Measurements from ENCODE around the gene SSTR5. TPM values are rescaled to one million over a fixed set of nuclear protein-coding genes. Genes with fewer than 3 reads are reported as not detected.
A peak's percentile ranks its signal among the peaks of the same experiment; 100 is the strongest.

The SSTR5 gene
- total RNA-seq, 6 donors from 2014 or later, result not detected

- DNase-seq, result peak in 1 of 2 donors; percentile 75
- ATAC-seq (ENCODE audit: low FRiP score in 2 of 2), result no peak
- Histone ChIP-seq H3K4me3 (no peak overlapping the region), H3K4me1 (no peaks in the 10 kb centered on the region), H3K36me3 (no peaks in the 10 kb centered on the region), H3K27me3 (peaks cover 0 to 11% (median 0%) of the 10 kb centered on the region in 4 donors), H3K9me3 (peaks cover 0 to 11% (median 0%) of the 10 kb centered on the region in 4 donors), H3K27ac (no peak overlapping the region)
- 81% methylated on average over 8 of the region's 21 CpGs; no CpG with 5 or more reads in 1 of the 2 donors for WGBS, 2 donors
- no peak for TF ChIP-seq CTCF (IDR thresholded peaks at IDR 0.05)
- no peak for TF ChIP-seq EP300 (IDR thresholded peaks at IDR 0.05)
- TF ChIP-seq POLR2A (IDR thresholded peaks at IDR 0.05), result no peak
- no peak for TF ChIP-seq POLR2AphosphoS5 (IDR thresholded peaks at IDR 0.05)
Observed at GRCh38 chr16:1053700-1054368, 18.7 kb upstream of the SSTR5 start.

- H3K4me1 ChIP-seq, result no peaks in the 10 kb centered on the region
- no peak overlapping the region for H3K4me3 ChIP-seq
- no peak overlapping the region for H3K27ac ChIP-seq
- H3K9me3 ChIP-seq, result peaks cover 0 to 11% (median 0%) of the 10 kb centered on the region in 4 donors
- H3K27me3 ChIP-seq, result peaks cover 0 to 11% (median 0%) of the 10 kb centered on the region in 4 donors
- TF ChIP-seq CTCF (IDR thresholded peaks at IDR 0.05), result peak; percentile 50 to 77 (median 74)
- no peak for TF ChIP-seq EP300 (IDR thresholded peaks at IDR 0.05)
- 38 to 67% methylated on average over 3 to 25 of the region's 34 CpGs for WGBS, 2 donors
- no peaks in the 10 kb centered on the region for H3K36me3 ChIP-seq
- DNase-seq (peak; percentile 34 to 92), ATAC-seq (ENCODE audit: low FRiP score in 2 of 2) (peak in 1 of 2 donors; percentile 77)
Observed at GRCh38 chr16:1054660-1055556, 17.6 kb upstream of the SSTR5 start.

GRCh38 chr16:1055557-1055924 is 17.0 kb upstream of the SSTR5 start:
- Histone ChIP-seq H3K4me1 (no peaks in the 10 kb centered on the region), H3K4me3 (no peak overlapping the region), H3K36me3 (no peaks in the 10 kb centered on the region), H3K9me3 (peaks cover 0 to 11% (median 0%) of the 10 kb centered on the region in 4 donors), H3K27ac (no peak overlapping the region), H3K27me3 (peaks cover 0 to 11% (median 0%) of the 10 kb centered on the region in 4 donors)
- no peak for TF ChIP-seq POLR2A (IDR thresholded peaks at IDR 0.05)
- no peak for TF ChIP-seq EP300 (IDR thresholded peaks at IDR 0.05)
- no peak for TF ChIP-seq POLR2AphosphoS5 (IDR thresholded peaks at IDR 0.05)
- no peak for TF ChIP-seq CTCF (IDR thresholded peaks at IDR 0.05)
- DNase-seq (no peak), ATAC-seq (ENCODE audit: low FRiP score in 2 of 2) (no peak)
- WGBS, 2 donors, result 80 to 87% methylated on average over 6 to 8 of the region's 13 CpGs

GRCh38 chr16:1056196-1056595 is 16.4 kb upstream of the SSTR5 start:
- 60 to 76% methylated on average over 3 to 8 of the region's 8 CpGs for WGBS, 2 donors
- DNase-seq (no peak), ATAC-seq (ENCODE audit: low FRiP score in 2 of 2) (no peak)
- Histone ChIP-seq H3K27ac (no peak overlapping the region), H3K9me3 (peaks cover 0 to 11% (median 0%) of the 10 kb centered on the region in 4 donors), H3K4me3 (no peak overlapping the region), H3K36me3 (no peaks in the 10 kb centered on the region), H3K4me1 (no peaks in the 10 kb centered on the region), H3K27me3 (peaks cover 0 to 11% (median 2%) of the 10 kb centered on the region in 4 donors)
- TF ChIP-seq EP300 (IDR thresholded peaks at IDR 0.05), result no peak
- no peak for TF ChIP-seq CTCF (IDR thresholded peaks at IDR 0.05)
- no peak for TF ChIP-seq POLR2A (IDR thresholded peaks at IDR 0.05)
- TF ChIP-seq POLR2AphosphoS5 (IDR thresholded peaks at IDR 0.05), result no peak

Measured in upper lobe of left lung (tissue), 6 donors.